NCI-H1436 (cell line): Measurements from ENCODE around the gene BICDL2.
A peak's percentile ranks its signal among the peaks of the same experiment; 100 is the strongest.

Experiments used
- DNase-seq: peaks from one replicate; lab custom pipeline; 2025; lab: John Stamatoyannopoulos, UW

The BICDL2 gene

GRCh38 chr16:3023669-3024478 is 12.9 kb downstream of the BICDL2 start, which contains the start of the genes HCFC1R1 and THOC6:
TSS of gene HCFC1R1 (minus strand) at chr16:3023942. CDS start at chr16:3023941, 1 bp downstream.
TSS of gene THOC6 (plus strand) at chr16:3024035. CDS start at chr16:3024327, 292 bp downstream.
- DNase-seq: peak; percentile 95

DNA sequence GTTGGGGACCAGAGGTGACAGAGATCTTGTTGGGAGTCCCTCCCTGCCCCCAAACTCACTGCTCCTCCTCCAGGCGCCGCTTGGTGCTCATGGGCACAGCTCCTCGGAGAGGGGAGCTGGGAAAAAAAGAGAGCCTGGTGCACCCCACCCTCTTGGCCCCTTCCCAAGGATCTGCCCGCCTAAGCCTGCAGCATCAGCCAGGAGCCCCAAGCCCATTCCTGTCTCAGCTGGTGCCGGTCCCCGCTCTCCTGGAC is 13.4 kb downstream of the BICDL2 start:
- no peak for DNase-seq

GRCh38 chr16:3022684-3023414 is 13.9 kb downstream of the BICDL2 start:
- DNase-seq: peak; percentile 76

- DNase-seq: no peak
Measured at GRCh38 chr16:3022208-3022683, 14.5 kb downstream of the BICDL2 start.

DNA sequence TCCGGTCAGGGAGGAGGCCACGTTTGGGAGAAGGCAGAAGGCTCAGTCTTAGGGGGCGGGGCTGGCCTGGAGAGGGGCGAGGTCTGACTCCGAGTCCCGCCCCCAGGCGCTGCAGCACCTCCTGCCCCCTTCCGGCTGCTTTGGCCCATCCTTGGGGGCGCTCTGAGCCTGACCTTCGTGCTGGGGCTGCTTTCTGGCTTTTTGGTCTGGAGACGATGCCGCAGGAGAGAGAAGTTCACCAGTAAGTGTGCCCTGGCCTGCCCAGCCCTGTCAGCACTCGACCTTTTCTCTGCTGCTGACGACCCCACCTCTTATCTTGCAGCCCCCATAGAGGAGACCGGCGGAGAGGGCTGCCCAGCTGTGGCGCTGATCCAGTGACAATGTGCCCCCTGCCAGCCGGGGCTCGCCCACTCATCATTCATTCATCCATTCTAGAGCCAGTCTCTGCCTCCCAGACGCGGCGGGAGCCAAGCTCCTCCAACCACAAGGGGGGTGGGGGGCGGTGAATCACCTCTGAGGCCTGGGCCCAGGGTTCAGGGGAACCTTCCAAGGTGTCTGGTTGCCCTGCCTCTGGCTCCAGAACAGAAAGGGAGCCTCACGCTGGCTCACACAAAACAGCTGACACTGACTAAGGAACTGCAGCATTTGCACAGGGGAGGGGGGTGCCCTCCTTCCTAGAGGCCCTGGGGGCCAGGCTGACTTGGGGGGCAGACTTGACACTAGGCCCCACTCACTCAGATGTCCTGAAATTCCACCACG is 15.1 kb downstream of the BICDL2 start:
- DNase-seq: peak; percentile 54

GRCh38 chr16:3020604-3021448 is 15.9 kb downstream of the BICDL2 start:
- no peak for DNase-seq

DNA sequence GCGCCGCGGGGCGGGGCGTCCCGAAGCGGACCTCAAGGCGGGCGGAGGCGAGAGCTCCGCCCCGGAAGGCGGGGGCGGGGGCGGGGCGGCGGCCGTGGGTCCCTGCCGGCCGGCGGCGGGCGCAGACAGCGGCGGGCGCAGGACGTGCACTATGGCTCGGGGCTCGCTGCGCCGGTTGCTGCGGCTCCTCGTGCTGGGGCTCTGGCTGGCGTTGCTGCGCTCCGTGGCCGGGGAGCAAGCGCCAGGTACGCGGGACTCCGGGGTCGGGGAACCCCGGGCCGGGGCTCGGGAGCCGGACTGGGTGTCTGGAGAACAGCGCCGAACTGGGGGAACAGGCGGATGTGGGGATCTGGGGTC is 16.5 kb downstream of the BICDL2 start, which contains the start of gene TNFRSF12A:
Gene TNFRSF12A (plus strand): TSS at position 122 of the 357 bp plus-strand sequence. CDS start 30 bp downstream, at position 152.
- DNase-seq: peak; percentile 74

GRCh38 chr16:3019594-3020246 is 17.0 kb downstream of the BICDL2 start:
- DNase-seq: no peak

DNA sequence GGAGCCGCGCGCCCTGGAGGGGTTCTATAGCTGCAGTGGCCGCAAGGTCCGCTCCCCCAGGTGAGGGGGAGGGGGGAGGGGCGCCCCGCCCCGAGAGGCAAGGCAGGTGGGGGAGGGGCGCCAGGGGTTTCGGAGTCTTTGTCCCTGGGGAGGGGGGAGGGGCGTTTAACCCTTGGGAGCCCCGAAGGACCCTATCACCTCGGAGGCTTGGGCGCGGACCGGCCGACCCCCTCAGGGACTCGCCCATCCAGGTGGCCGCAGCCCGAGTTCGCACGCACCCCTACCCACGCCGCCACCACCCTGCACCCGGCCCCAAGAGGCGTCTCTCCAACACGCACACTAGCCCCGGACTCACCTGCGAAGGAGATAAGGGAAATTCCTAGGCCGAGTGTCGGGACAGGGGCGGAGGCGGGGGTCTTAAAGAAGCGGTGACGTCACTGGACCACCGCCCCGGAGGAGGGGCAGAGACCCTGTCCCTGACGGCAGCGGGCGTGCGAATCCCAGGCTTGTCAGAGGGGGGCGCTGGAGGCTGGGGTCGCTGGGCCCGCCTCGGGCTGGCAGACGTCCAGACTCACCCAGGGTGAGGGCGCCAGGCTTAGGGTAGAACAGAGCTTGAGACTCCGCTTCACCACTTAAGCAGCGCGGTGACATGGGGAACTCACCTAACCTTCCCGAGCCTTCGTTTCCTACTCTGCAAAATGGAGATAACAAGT is 18.8 kb downstream of the BICDL2 start, which contains the start of gene CLDN6:
Gene CLDN6 (minus strand): TSS at position 390 of the 713 bp plus-strand sequence. CDS start 2,162 bp downstream, outside the sequence.
- DNase-seq: no peak

- no peak for DNase-seq
Measured at GRCh38 chr16:3017344-3017743, 19.4 kb downstream of the BICDL2 start.

DNA sequence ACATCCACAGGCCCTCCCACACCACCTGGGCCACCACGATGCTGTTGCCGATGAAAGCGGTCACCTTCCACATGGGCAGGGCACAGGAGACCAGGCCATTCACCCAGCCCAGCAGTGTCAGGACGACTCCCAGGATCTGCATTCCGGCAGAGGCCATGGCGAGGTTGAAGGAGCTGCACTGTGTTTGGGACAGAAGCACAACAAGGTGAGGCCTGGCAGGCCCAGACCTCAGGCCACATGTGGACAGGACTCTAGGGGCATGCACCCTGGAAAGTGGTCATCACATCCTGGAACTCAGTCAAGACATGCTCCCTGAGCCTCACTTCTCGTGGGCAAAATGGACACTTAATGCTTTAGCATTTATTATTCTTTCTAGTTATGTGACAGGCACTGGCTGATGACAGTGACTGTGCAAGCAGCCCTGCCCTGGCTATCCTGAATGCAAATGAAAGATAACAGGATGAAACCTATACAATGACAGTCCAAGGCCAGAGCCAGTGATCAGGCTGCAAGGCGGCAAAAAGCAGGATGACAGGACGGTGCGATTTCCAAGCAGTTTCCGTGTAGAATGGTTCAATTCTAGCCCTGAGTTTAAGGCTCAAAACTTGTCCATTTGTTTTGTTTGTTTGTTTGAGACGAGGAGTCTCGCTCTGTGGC is 20.8 kb downstream of the BICDL2 start:
- no peak for DNase-seq

GRCh38 chr16:3014971-3015370 is 21.8 kb downstream of the BICDL2 start:
- DNase-seq: no peak

DNA sequence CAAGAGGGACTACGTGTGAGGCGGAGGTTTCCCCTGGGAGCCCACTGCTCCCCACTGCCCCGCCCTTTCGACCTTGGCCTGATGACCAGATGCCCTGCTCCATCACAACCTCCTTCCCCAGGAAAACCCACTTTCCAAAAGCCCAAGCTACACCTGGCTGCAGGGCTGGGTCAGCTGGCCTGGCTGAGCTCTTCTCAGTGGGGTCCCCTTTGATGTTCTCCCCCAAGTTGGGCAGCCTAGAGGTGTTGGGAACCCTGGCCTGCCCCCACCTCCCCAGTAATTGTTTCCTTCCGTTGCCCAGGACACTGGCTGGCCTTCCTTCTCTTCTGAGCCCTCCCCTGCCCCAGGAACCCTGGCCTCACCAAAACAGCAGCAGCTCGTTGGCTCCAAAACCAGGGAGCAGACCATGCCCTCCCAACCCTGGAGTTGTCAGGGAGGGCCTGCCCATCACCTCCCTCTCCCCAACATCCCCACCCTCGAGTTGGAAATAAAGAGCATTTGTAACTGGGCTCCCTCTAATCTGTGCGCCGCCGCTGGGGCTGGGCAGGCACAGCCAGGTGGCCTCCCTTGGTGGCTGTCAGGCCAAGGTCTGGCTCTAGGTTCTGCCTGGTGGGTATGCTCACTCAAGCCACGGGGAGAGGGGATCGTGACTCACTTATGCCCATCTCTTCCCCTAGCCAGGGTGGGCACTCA is 22.6 kb downstream of the BICDL2 start:
- DNase-seq: no peak

- no peak for DNase-seq
Measured at GRCh38 chr16:3013491-3013951, 23.2 kb downstream of the BICDL2 start.

DNA sequence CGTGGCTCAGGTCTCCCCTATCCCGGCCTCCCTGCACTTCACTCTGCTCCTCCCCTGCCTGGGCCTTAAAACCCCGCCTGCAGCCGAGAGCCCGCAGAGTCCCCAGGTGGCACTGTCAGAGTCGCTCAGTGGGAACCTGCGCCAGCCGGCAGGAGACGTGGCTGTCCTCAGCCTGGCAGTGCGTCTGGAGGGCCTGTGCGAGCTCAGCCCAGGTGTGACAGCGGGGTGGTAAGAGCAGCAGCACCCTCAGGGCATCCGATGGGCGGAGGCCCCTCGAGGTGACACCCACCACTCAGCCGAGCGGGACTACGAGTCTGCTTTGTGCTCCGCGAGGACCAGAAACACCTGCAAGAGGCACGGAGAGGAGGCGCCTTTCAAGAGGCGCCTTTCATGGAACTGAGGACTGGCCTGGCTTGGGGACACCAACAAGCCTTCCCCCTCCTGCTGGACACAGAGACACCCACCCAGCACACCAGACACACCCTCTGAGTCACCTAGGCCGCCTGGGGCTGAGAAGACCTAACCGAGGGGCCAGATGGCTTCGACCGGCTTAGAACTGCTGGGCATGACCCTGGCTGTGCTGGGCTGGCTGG is 23.8 kb downstream of the BICDL2 start, which contains the start of gene CLDN9:
Gene CLDN9 (plus strand): TSS at position 96 of the 593 bp plus-strand sequence. CDS start 440 bp downstream, at position 536.
- peak; percentile 84 for DNase-seq

DNA sequence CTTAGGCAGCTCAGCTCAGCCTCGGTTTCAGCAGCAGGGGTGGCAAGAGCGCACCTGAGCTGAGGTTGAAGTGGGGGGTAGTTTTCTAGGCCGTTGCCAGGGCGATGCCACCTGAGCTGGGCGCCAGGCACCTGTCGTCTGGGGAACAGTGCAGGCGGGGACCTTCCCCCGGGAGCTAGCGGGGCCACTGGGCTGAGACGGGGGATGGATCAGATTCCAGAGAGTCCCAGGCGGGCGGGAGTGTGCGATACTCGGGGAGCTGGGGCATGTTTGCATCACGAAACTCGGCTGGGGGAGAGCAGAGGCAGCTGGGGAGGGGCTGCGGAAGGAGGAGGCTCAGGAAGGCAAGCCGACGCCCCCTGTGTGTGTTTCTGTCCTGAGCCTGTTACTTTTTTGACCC is 24.5 kb downstream of the BICDL2 start:
- peak; percentile 91 for DNase-seq

DNA sequence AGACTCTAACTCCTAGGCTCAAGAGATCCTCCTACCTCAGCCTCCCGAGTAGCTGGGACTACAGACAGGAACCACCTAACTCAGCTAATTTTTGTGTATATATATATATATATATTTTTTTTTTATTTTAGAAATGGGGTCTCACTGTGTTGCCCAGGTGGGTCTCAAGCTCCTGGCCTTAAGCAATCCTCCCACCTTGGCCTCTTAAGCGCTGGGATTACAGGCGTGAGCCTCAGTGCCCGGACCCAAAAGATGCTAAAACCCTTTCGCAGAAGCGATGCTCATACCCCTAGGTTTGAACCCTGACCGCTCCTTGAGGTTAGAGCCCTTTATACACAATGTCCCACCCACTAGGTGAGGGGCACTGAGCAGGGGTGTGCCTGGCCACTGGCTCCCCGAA is 26.2 kb downstream of the BICDL2 start:
- no peak for DNase-seq
